Pancreas (tissue), 10 donors: ENCODE results near the gene PHTF2. TPM values are rescaled to one million over a fixed set of nuclear protein-coding genes. Genes with fewer than 3 reads are reported as not detected.

Experiments used
- ATAC-seq, 4 donors: fragments of 200-7000 bp; cut with Tn5 transposase; one replicate each; pipeline versions ENCODE4 v1.8.0 to v1.9.1; 2020; ENCODE audit warnings: mild to moderate bottlenecking in 4 of 4, moderate library complexity in 4 of 4
- DNase-seq, 6 donors: peaks; one replicate each; pipeline ENCODE4 v3.0.0-alpha.2; 2020
- FAIRE-seq: peaks from 2 replicates; lab custom pipeline; 2012; peaks lifted over from hg19 to GRCh38; lab: Jason Lieb, UNC
- H3K27ac ChIP-seq, 4 donors: fragments of 200-600 bp; sonication (generic); 1 replicate in 3 of 4; 2 replicates in 1 of 4; pipeline versions ENCODE4 v1.5.0 to v1.8.0; 2020
- H3K27me3 ChIP-seq, 4 donors: fragments of 200-600 bp; one replicate each; pipeline ENCODE4 v1.8.0; 2021
- H3K36me3 ChIP-seq, 3 donors: fragments of 200-600 bp; sonication (generic) in 1 of 3; one replicate each; pipeline versions ENCODE4 v1.5.0 to v1.8.0; 2020 to 2021
- H3K4me1 ChIP-seq, 3 donors: fragments of 200-600 bp; one replicate each; pipeline ENCODE4 v1.8.0; 2021
- H3K4me3 ChIP-seq, 4 donors: fragments of 200-600 bp; sonication (generic) in 2 of 4; one replicate each; pipeline versions ENCODE4 v1.5.0 to v1.8.0; 2020 to 2021
- H3K9me3 ChIP-seq, 4 donors: fragments of 200-600 bp; one replicate each; pipeline ENCODE4 v1.8.0; 2021
- CTCF ChIP-seq, 4 donors: fragments of 200-600 bp; sonication (generic) in 3 of 4; IDR thresholded peaks; one replicate each; pipeline versions ENCODE4 v1.5.0 to v1.8.0; 2021; ENCODE audit warnings: antibody characterized with exemption in 4 of 4
- WGBS, 2 donors: extraction: QIAGEN DNeasy Blood & Tissue Kit; methylation state at CpG; one replicate each; pipeline ENCODE4 v1.1.7; 2013; 5-methylcytosine and 5-hydroxymethylcytosine counted together
- intact Hi-C, 3 donors: fragments of 100-400 bp; cut with DNase I; formaldehyde crosslinking; loops; one replicate each; pipeline versions ENCODE4 v1.11.1 to v1.14.2; 2022
- polyA plus RNA-seq, 2 donors: library from polyadenylated mRNA; stranded (reverse); fragments of 200-250 nt; gene quantifications; one replicate each; pipeline ENCODE4 v1.2.3, GENCODE V29; 2013
- total RNA-seq, 6 donors: library from RNA; stranded (reverse); fragmentation: NEBNext Ultra II Directional in 4 of 6; extraction: Animal tissue kit (Norgen Biotek cat#: 25700) in 4 of 6; gene quantifications; one replicate each; pipeline versions ENCODE4 v1.2.1 to v1.2.4, GENCODE V29; 2021 to 2023
- donor health status: healthy with polysubstance abuse.
- donor health status: DM: no; HTN: no; CAD: no; lungs with moderate emphysema.
- donor health status: DM: no; HTN: no; CAD: no.
- donor health status: control.
- donor health status: control.
- donor health status: Bipolar disorder and iron deficiency.
- donor health status: DM: yes; HTN: yes; CAD: no.
- donor health status: DM: no; HTN: no; CAD: no.
- donor health status: DM: no; HTN: no; CAD: no.
- donor health status: DM: yes; HTN: yes; CAD: no.

PHTF2 gene
- total RNA-seq: 1 to 10 TPM; 3.3 to 7.3 (median 5.1) TPM
- polyA plus RNA-seq: 1 to 10 TPM; 4.1 to 8.8 TPM

- Histone ChIP-seq H3K4me1 (peaks cover 0 to 17% (median 17%) of the 10 kb centered on the region in 3 donors), H3K27me3 (no peaks in the 10 kb centered on the region), H3K9me3 (no peaks in the 10 kb centered on the region), H3K36me3 (no peaks in the 10 kb centered on the region), H3K4me3 (peak within 1 kb of the TSS; percentile 69 to 83 (median 72)), H3K27ac (peak within 1 kb of the TSS; percentile 70 to 87 (median 78))
- peak; percentile 90 to 95 (median 91) for ATAC-seq
- peak in 3 of 4 donors; percentile 23 to 38 (median 33) for TF ChIP-seq CTCF (IDR thresholded peaks at IDR 0.05)
- FAIRE-seq: peak; percentile 95
- DNase-seq: peak; percentile 98 to 99 (median 99)
- intact Hi-C loops: no loop called here
- WGBS, 2 donors: 0 to 1% methylated on average over 54 to 61 of the region's 61 CpGs
Observed at GRCh38 chr7:77798394-77799077, at the start of gene PHTF2, which contains the start of gene TMEM60. Gene PHTF2, plus strand, starts transcription at chr7:77798773. Gene TMEM60, minus strand, starts transcription at chr7:77798434. Its CDS starts 4,061 bp downstream, at chr7:77794373.

- Histone ChIP-seq H3K9me3 (no peaks in the 10 kb centered on the region), H3K27ac (no peak overlapping the region), H3K4me3 (no peak overlapping the region), H3K4me1 (peaks cover 3 to 16% (median 12%) of the 10 kb centered on the region in 3 donors), H3K27me3 (no peaks in the 10 kb centered on the region), H3K36me3 (no peaks in the 10 kb centered on the region)
- no peak for FAIRE-seq
- WGBS, 2 donors: 66 to 71% methylated on average over 2 of the region's 2 CpGs
- TF ChIP-seq CTCF (IDR thresholded peaks at IDR 0.05): no peak
- DNase-seq: no peak
- ATAC-seq: peak in 3 of 4 donors; percentile 31 to 75 (median 68)
- intact Hi-C loops: loop anchor here in 1 of 3 donors (10.0 kb wide), 1 partner anchor 97 kb away; no protein-coding TSS in a partner anchor
Observed at GRCh38 chr7:77752016-77752415, 46.6 kb upstream of the PHTF2 start.

- no peak overlapping the region for H3K4me3 ChIP-seq
- H3K27me3 ChIP-seq: no peaks in the 10 kb centered on the region
- H3K27ac ChIP-seq: no peak overlapping the region
- H3K36me3 ChIP-seq: no peaks in the 10 kb centered on the region
- intact Hi-C loops: loop anchor here in 1 of 3 donors (10.0 kb wide), 1 partner anchor 98 kb away; no protein-coding TSS in a partner anchor
- peaks cover 0 to 11% (median 6%) of the 10 kb centered on the region in 3 donors for H3K4me1 ChIP-seq
- ATAC-seq (no peak), FAIRE-seq (no peak), DNase-seq (no peak)
- no peak for TF ChIP-seq CTCF (IDR thresholded peaks at IDR 0.05)
- 58 to 62% methylated on average over 1 of the region's 1 CpG for whole genome bisulfite sequencing, 2 donors
- no peaks in the 10 kb centered on the region for H3K9me3 ChIP-seq
Observed at GRCh38 chr7:77753173-77753572, 45.4 kb upstream of the PHTF2 start.

- DNase-seq (no peak), FAIRE-seq (no peak), ATAC-seq (no peak)
- Histone ChIP-seq H3K9me3 (no peaks in the 10 kb centered on the region), H3K4me1 (peaks cover 28 to 37% (median 35%) of the 10 kb centered on the region in 3 donors), H3K27ac (no peak overlapping the region), H3K4me3 (no peak overlapping the region), H3K27me3 (no peaks in the 10 kb centered on the region), H3K36me3 (no peaks in the 10 kb centered on the region)
- intact Hi-C loops: loop anchor here in 1 of 3 donors (10.0 kb wide), 1 partner anchor 103 kb away; no protein-coding TSS in a partner anchor
- no peak for TF ChIP-seq CTCF (IDR thresholded peaks at IDR 0.05)
- 8 to 9% methylated on average over 1 of the region's 1 CpG for WGBS, 2 donors
Observed at GRCh38 chr7:77757589-77757988, 41.0 kb upstream of the PHTF2 start.
